K562 (cell line): ENCODE data around the gene ST6GAL1. TPM values are rescaled to one million over a fixed set of nuclear protein-coding genes. Genes with fewer than 3 reads are reported as not detected.

Experiments
- ARID1B ChIP-seq: fragments of 450-650 bp; IDR thresholded peaks from 2 replicates; pipeline ENCODE4 v1.6.1; 2016; ENCODE audit warnings: antibody characterized with exemption, mild to moderate bottlenecking, inconsistent platforms
- FIP1L1 ChIP-seq: fragments of 200-400 bp; formaldehyde crosslinking; IDR thresholded peaks from 2 replicates; pipeline ENCODE4 v1.6.1; 2018; ENCODE audit warnings: mild to moderate bottlenecking, low read depth, low read length; ENCODE audit not compliant: poor library complexity, severe bottlenecking
- KLF16 ChIP-seq: IDR thresholded peaks from 2 replicates; pipeline ENCODE4 v1.6.1; 2016; ENCODE audit warnings: antibody characterized with exemption
- RBFOX2 ChIP-seq: fragments of 200-400 bp; formaldehyde crosslinking; IDR thresholded peaks from 2 replicates; pipeline ENCODE4 v1.6.1; 2017; ENCODE audit warnings: low read depth, mild to moderate bottlenecking, low read length, moderate library complexity
- RBM17 ChIP-seq: fragments of 200-400 bp; formaldehyde crosslinking; IDR thresholded peaks from 2 replicates; pipeline ENCODE4 v1.6.1; 2017; ENCODE audit warnings: low read depth, mild to moderate bottlenecking, low read length, borderline replicate concordance
- SMARCA4 ChIP-seq: fragments of 450-650 bp; IDR thresholded peaks from 2 replicates; pipeline ENCODE4 v1.6.1; 2016
- SMARCE1 ChIP-seq: fragments of 450-650 bp; IDR thresholded peaks from 2 replicates; pipeline ENCODE4 v1.7.1; 2016; ENCODE audit warnings: mild to moderate bottlenecking
- ZBTB7A ChIP-seq: IDR thresholded peaks from 2 replicates; pipeline ENCODE4 v1.6.1; 2011; ENCODE audit warnings: low read depth, mild to moderate bottlenecking, low read length, moderate library complexity, borderline replicate concordance; ENCODE audit not compliant: control insufficient read depth
- ZNF239 ChIP-seq: fragments of 250-450 bp; sonication (Bioruptor Pico); IDR thresholded peaks from 2 replicates; pipeline ENCODE4 v1.4.0; 2020; ENCODE audit warnings: mild to moderate bottlenecking
- ZNF561 ChIP-seq: fragments of 450-650 bp; formaldehyde crosslinking; conservative IDR thresholded peaks from 2 replicates; pipeline ENCODE4 v1.4.0; 2020; ENCODE audit warnings: mild to moderate bottlenecking, moderate library complexity
- polyA plus RNA-seq, 8 experiments: library from polyadenylated mRNA; depleted of rRNA in 4 of 8; stranded (reverse) in 5 of 8; unstranded in 3 of 8; fragments of >200 nt; fragmentation: Nextera tagmentation in 2 of 8; fragmentation: Illumina TruSeq in 1 of 8; extraction: Ambion mirVana in 2 of 8; extraction: Trizol in 1 of 8; gene quantifications; 2 replicates each; pipeline versions ENCODE4 v1.2.1 to v1.2.3, GENCODE V29; 2011 to 2014; ENCODE audit warnings: inconsistent platforms in 1 of 8, missing spikeins in 1 of 8
- total RNA-seq, 7 experiments: library from RNA; depleted of rRNA in 6 of 7; stranded (reverse); fragments of >200 nt in 6 of 7; fragmentation: Illumina TruSeq in 2 of 7; extraction: Trizol in 2 of 7; gene quantifications; 2 replicates each; pipeline versions ENCODE4 v1.2.1 to v1.2.3, GENCODE V29; 2011 to 2021; ENCODE audit warnings: low replicate concordance in 1 of 7
- TF ChIP-seq, protein P1 (sequence below): fragments of 450-650 bp; IDR thresholded peaks from 2 replicates; pipeline ENCODE4 v1.6.1; 2016; ENCODE audit warnings: low read depth
- TF ChIP-seq, protein P2 (sequence below): sonication (generic); formaldehyde crosslinking; IDR thresholded peaks from 2 replicates; pipeline ENCODE4 v1.8.0; 2022; ENCODE audit warnings: mild to moderate bottlenecking, missing genetic modification reagents
- TF ChIP-seq, protein P3 (sequence below): IDR thresholded peaks from 2 replicates; pipeline ENCODE4 v1.6.1; 2014; ENCODE audit warnings: antibody characterized with exemption

Gene ST6GAL1
- total and polyA plus RNA-seq, 9 of the 15 experiments (the other 6 are each of a cell fraction or from before 2014, with no cell fraction given) = 31.9 to 145 (median 71.0) TPM

DNA sequence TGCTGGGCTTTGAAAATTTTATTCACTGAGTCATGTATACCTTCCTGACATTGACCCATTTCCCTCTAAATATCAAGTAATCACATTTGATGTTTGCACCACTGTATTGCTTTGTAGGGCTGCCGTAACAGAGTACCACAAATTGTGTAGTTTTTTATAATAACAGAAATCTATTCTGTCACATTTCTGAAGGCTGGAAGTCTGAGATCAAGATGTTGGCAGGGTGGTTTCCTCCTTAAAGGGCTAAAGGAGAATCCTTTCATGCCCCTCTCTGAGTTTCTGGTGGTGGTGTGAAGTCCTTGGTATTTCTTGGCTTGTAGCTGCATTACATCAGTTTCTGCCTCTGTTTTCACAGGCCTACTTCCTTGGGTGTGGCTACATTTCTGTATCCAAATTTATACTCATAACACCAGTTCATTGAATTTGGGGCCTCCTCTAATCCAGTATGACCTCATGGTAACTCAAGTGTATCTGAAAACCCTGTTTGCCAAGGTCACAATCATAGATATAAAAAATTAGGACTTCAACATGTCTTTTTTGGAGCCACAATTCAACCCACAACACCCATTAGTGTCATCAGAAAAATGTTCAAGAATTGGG is 29.1 kb upstream of the ST6GAL1 start (continued):
- TF ChIP-seq, protein P1, sequence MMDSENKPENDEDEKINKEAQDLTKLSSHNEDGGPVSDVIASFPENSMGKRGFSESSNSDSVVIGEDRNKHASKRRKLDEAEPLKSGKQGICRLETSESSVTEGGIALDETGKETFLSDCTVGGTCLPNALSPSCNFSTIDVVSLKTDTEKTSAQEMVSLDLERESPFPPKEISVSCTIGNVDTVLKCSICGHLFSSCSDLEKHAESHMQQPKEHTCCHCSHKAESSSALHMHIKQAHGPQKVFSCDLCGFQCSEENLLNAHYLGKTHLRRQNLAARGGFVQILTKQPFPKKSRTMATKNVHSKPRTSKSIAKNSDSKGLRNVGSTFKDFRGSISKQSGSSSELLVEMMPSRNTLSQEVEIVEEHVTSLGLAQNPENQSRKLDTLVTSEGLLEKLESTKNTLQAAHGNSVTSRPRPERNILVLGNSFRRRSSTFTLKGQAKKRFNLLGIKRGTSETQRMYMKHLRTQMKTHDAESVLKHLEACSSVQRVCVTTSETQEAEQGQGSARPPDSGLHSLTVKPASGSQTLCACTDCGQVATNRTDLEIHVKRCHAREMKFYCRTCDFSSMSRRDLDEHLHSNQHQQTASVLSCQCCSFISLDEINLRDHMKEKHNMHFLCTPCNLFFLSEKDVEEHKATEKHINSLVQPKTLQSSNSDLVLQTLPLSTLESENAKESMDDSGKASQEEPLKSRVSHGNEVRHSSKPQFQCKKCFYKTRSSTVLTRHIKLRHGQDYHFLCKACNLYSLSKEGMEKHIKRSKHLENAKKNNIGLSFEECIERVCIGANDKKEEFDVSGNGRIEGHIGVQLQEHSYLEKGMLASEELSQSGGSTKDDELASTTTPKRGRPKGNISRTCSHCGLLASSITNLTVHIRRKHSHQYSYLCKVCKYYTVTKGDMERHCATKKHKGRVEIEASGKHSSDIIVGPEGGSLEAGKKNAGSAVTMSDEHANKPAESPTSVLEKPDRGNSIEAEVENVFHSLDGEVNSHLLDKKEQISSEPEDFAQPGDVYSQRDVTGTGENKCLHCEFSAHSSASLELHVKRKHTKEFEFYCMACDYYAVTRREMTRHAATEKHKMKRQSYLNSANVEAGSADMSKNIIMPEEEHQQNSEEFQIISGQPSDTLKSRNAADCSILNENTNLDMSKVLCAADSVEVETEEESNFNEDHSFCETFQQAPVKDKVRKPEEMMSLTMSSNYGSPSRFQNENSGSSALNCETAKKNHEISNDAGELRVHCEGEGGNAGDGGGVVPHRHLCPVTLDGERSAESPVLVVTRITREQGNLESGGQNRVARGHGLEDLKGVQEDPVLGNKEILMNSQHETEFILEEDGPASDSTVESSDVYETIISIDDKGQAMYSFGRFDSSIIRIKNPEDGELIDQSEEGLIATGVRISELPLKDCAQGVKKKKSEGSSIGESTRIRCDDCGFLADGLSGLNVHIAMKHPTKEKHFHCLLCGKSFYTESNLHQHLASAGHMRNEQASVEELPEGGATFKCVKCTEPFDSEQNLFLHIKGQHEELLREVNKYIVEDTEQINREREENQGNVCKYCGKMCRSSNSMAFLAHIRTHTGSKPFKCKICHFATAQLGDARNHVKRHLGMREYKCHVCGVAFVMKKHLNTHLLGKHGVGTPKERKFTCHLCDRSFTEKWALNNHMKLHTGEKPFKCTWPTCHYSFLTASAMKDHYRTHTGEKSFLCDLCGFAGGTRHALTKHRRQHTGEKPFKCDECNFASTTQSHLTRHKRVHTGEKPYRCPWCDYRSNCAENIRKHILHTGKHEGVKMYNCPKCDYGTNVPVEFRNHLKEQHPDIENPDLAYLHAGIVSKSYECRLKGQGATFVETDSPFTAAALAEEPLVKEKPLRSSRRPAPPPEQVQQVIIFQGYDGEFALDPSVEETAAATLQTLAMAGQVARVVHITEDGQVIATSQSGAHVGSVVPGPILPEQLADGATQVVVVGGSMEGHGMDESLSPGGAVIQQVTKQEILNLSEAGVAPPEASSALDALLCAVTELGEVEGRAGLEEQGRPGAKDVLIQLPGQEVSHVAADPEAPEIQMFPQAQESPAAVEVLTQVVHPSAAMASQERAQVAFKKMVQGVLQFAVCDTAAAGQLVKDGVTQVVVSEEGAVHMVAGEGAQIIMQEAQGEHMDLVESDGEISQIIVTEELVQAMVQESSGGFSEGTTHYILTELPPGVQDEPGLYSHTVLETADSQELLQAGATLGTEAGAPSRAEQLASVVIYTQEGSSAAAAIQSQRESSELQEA = no peak
- TF ChIP-seq ARID1B (no peak), ZNF239 (CRISPR knock-in tag) (no peak), ZNF561 (CRISPR knock-in tag) (no peak), RBFOX2 (peak; percentile 45), KLF16 (no peak), RBM17 (no peak), SMARCE1 (no peak), FIP1L1 (no peak), ZBTB7A (no peak), SMARCA4 (peak; percentile 37; the same call in 1 of the 2 replicates)
- TF ChIP-seq, protein P2, sequence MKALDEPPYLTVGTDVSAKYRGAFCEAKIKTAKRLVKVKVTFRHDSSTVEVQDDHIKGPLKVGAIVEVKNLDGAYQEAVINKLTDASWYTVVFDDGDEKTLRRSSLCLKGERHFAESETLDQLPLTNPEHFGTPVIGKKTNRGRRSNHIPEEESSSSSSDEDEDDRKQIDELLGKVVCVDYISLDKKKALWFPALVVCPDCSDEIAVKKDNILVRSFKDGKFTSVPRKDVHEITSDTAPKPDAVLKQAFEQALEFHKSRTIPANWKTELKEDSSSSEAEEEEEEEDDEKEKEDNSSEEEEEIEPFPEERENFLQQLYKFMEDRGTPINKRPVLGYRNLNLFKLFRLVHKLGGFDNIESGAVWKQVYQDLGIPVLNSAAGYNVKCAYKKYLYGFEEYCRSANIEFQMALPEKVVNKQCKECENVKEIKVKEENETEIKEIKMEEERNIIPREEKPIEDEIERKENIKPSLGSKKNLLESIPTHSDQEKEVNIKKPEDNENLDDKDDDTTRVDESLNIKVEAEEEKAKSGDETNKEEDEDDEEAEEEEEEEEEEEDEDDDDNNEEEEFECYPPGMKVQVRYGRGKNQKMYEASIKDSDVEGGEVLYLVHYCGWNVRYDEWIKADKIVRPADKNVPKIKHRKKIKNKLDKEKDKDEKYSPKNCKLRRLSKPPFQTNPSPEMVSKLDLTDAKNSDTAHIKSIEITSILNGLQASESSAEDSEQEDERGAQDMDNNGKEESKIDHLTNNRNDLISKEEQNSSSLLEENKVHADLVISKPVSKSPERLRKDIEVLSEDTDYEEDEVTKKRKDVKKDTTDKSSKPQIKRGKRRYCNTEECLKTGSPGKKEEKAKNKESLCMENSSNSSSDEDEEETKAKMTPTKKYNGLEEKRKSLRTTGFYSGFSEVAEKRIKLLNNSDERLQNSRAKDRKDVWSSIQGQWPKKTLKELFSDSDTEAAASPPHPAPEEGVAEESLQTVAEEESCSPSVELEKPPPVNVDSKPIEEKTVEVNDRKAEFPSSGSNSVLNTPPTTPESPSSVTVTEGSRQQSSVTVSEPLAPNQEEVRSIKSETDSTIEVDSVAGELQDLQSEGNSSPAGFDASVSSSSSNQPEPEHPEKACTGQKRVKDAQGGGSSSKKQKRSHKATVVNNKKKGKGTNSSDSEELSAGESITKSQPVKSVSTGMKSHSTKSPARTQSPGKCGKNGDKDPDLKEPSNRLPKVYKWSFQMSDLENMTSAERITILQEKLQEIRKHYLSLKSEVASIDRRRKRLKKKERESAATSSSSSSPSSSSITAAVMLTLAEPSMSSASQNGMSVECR (CRISPR knock-in tag) = no peak
- TF ChIP-seq, protein P3, sequence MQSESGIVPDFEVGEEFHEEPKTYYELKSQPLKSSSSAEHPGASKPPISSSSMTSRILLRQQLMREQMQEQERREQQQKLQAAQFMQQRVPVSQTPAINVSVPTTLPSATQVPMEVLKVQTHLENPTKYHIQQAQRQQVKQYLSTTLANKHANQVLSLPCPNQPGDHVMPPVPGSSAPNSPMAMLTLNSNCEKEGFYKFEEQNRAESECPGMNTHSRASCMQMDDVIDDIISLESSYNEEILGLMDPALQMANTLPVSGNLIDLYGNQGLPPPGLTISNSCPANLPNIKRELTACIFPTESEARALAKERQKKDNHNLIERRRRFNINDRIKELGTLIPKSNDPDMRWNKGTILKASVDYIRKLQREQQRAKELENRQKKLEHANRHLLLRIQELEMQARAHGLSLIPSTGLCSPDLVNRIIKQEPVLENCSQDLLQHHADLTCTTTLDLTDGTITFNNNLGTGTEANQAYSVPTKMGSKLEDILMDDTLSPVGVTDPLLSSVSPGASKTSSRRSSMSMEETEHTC = no peak
